Ishikawa (cell line): Measurements from ENCODE around the gene PXDN.

Experiments
- FOXM1 ChIP-seq: IDR thresholded peaks from 2 replicates; pipeline ENCODE4 v1.6.1; 2012; ENCODE audit warnings: low read depth, borderline replicate concordance
- TAF1 ChIP-seq: IDR thresholded peaks from 2 replicates; pipeline ENCODE4 v1.6.1; 2012; ENCODE audit warnings: low read depth, mild to moderate bottlenecking

GRCh38 chr2:1714291-1715064 is 29.8 kb downstream of the PXDN start:
- TF ChIP-seq FOXM1 (no peak), TAF1 (no peak)
